ENCODE measurements around the gene TMEM63A.

The TMEM63A gene

GRCh38 chr1:225886159-225887029 lies 4.2 kb upstream of the TMEM63A start:
- no peak for DNase-seq (ENCODE audit: low read depth)

GRCh38 chr1:225885336-225885735 lies 3.2 kb upstream of the TMEM63A start:
- DNase-seq (ENCODE audit: low read depth): no peak

GRCh38 chr1:225883616-225884265 lies 1.6 kb upstream of the TMEM63A start:
- DNase-seq (ENCODE audit: low read depth): no peak

GRCh38 chr1:225882694-225883615 lies 775 bp upstream of the TMEM63A start:
- DNase-seq (ENCODE audit: low read depth): peak; percentile 26

DNA sequence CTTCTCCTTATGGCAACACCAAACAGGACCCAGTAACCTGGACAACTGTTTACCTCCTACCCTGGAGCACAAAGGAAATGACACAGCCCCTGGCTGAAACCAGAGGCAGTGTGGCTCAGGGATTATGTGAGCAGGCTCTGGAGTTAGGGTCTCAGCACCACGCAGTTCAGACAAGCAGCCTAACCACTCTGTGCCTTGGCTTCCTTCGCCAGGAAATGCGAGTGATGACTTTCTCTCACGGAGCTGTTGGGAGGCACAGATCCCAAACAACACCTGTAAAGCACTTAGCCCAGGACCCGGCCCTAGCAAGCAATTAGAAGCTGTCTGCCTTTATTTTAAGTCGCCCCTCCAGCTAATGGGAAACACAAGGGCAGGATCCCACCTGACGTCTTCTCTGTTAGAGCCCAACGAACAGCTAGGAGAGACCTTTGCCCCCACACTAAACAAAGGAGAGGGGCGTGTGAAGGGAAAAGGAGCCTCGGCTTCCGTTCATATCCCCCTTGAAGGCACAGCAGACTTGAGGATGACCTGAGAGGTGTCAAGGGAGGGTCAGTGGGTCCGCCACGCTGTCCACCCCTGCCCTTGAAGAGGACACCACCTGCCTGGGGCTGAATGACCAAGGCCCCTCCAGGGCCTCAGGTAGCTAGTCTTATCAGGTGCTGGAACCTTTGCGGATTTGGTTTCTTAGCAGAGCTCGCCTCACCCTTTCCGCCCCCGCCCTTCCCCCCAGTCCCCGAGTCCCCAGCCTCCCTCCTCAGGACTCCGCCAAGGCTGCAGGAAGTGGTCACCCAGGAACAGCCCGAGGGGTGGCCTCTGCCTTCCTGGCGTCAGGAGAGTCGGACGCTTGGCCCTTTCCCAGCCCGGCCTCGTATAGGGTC lies 860 bp downstream of the TMEM63A start:
- peak; percentile 23 for DNase-seq (ENCODE audit: low read depth)

DNA sequence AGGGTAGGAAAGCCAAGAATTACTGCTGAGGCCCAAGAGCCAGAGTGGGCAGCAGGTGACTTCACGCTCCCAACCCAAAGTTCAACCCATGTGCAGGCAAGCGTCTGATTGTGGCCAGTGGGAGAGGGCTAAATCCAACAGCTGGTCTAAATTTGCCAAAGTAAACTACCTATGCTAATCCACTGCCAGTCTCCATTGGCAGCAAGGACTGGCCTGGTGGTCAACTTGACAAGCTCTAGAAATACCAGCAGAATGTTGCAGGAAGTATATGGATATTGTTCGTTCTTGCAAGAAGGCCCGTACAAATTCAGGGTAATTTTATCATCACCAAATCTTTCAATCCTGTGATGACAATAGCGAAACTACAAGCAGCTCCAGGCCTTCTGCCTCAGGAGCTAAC lies 1.5 kb downstream of the TMEM63A start:
- no peak for DNase-seq (ENCODE audit: low read depth)

- no peak for DNase-seq (ENCODE audit: low read depth)
Measured at GRCh38 chr1:225880222-225880588, 2.0 kb downstream of the TMEM63A start.

DNA sequence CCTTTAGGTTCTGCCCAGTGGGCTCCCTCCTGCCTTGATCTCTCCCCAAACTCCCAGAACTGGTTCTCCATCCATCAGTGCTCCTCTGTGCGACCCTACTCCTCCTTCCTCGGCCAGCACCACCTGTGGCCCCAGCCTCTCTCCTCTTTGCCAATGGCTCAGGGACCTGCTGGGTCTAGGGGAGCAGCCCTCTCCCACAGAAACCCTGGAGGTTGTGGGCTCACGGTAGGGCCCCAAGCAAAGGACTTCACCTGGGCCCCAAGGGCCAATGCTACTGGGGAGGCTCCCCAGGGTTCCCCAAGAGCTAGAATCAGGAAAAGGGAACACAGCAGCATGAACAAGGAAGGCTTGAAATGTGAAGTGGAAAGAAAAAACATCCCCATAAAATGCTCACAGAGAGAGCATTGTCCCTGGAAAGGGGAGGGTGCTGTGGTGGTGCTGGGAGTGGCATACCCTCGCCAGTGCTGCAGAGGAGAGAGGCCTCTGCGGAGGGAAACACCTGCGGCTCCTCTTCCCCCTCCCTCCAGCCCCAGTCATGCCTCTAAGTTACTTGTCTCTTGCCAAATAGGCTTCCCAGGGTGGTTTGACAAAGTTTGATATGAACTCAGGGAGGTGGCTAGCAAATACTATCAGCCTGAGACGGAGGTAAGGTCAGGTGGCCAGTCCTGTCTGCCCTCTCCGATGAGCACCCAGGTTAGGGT lies 2.5 kb downstream of the TMEM63A start:
- DNase-seq (ENCODE audit: low read depth): no peak

- no peak for DNase-seq (ENCODE audit: low read depth)
Measured at GRCh38 chr1:225878282-225878681, 3.9 kb downstream of the TMEM63A start.

GRCh38 chr1:225877580-225877979 lies 4.6 kb downstream of the TMEM63A start:
- DNase-seq (ENCODE audit: low read depth): no peak

DNA sequence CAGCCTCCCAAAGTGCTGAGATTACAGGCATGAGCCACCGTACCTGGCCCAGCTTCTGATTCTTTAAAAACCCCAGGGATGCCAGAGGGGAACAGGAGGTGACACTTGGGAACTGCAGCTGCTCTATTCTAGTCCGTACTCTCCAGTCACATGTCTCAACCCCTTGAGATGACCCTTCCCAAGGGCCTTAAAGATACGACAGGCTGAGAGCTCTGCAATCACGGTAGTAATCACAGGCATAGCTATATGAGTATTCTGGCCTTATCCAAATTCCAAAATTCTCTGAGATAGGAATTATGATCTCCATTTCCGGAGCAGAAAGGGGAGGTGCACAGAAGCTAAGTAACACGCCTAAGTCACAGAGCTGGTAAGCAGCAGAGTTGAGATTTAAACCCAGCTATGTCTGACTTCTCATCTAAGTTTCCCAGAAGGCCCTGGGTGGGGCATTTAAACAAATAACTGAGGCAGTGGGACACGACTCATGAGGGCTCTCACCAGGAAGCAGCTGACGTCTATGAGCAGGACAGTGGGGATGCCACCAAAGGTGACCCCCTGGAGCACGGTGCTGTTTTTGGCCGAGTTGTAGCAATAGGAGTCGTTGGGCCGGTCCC lies 5.2 kb downstream of the TMEM63A start:
- no peak for DNase-seq (ENCODE audit: low read depth)

GRCh38 chr1:225875044-225875815 lies 7.0 kb downstream of the TMEM63A start:
- DNase-seq (ENCODE audit: low read depth): no peak

- no peak for DNase-seq (ENCODE audit: low read depth)
Measured at GRCh38 chr1:225874431-225874830, 7.7 kb downstream of the TMEM63A start.

DNA sequence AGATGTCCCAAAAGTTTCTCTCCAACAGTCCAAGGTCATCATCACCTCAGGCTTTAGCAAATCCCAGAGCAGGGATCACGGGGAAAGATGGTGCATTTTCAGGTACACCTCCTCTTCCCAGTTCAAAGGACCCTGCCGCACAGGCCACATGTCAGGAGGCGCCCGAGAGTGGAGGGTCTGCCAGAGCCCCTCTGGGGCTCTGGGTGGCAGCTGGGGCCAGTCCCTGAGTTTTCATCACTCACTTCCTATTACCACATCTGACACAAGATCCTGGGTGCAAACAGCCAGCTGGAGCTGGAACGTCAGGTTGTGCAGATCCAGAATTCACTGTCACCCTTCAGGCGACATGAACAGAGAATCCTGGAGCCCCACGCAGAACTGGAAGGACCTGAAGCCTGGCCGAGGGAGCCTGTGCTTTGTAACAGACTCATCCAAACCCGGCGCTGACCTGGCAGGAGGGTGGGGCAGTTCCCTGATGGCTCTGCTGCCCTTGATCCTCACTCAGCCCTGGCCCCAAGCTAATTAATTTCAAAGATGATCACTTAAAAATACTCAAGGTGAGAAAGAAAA lies 8.8 kb downstream of the TMEM63A start:
- no peak for DNase-seq (ENCODE audit: low read depth)

DNA sequence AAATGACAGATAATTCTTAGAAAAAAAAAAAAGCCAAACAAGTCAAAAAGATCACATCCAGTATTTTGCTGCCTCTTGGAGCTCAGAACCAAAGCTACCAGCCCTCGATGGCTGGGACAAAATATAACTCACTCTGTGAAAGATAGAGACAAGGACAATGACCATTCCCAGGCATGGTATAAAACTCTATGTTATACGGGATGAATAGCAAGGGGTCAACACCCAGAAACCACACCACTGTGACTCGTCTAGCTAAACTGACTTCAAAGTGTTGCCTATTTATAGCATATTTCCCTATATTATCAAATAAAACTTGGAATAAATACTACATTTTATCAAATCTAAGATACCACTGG lies 10.1 kb downstream of the TMEM63A start:
- DNase-seq (ENCODE audit: low read depth): no peak

- DNase-seq (ENCODE audit: low read depth): no peak
Measured at GRCh38 chr1:225871359-225872074, 10.7 kb downstream of the TMEM63A start.

DNA sequence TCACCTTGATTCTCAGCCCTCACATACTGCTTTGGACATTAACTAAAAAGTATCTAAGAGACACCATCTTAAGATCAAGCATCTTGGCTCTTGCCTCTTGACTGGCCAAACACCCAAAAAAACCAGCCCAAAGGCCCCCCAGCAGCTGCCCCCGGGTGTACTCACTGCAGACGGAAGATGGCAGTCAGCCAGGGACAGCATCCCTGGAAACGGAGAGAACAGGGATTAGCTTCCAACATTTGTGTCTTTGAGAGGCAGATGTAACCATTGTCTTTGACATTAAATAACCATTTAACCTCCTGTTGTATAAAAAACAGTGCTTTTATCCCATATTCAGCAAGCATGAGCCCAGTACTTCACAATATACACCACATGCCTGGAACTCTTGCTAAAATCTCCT lies 11.3 kb downstream of the TMEM63A start:
- DNase-seq (ENCODE audit: low read depth): no peak

DNA sequence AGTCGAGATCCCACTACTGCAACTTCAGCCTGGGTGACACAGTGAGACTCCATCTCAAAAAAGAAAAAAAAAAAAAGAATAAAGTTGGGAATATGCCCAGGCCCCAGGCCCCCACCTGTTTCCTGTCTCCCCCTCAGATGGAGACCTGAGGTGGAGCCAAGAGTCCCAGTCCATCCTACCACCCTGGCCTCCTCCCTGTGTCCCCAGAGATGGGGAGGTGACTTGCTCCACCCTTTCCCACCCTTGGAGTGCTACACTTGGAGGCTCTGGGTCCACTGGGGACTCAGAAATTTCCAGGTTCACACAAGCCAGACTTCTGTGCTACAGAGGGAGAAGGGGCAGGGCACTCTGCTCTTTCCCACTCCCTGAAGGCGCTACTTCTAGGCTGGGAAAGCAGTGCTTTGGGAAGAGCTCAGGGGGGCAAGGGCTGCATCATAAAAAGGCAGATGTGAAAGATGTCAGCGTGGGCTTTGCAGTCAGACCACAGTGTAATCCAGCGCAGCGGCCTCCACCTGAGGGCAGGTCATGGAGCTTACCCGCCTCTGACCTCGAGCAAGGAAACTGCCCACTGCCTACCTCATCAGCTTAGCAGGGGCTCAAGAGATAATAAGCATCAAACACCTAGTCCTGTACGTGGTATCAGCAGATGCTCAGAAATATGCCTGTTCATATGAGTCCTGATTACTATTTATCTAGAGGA lies 13.4 kb downstream of the TMEM63A start:
- no peak for DNase-seq (ENCODE audit: low read depth)

Measured in activated T-cell treated with anti-CD3 and anti-CD28 coated beads for 24 hours (primary cell).